Activated CD4-positive, alpha-beta T cell treated with anti-CD3 and anti-CD28 coated beads for 4 hours (primary cell): ENCODE results near the gene SDK1.

ENCODE experiments used
- DNase-seq, 2 donors: peaks; one replicate each; pipeline ENCODE4 v3.0.0-alpha.2; 2020

The SDK1 gene

GRCh38 chr7:3469641-3470040 is 168.6 kb downstream of the SDK1 start:
- DNase-seq, result no peak

GRCh38 chr7:3480197-3480596 is 179.1 kb downstream of the SDK1 start:
- DNase-seq, result no peak

GRCh38 chr7:3481435-3481834 is 180.4 kb downstream of the SDK1 start:
- no peak for DNase-seq

- DNase-seq, result no peak
Observed at GRCh38 chr7:3482147-3482921, 181.3 kb downstream of the SDK1 start.

GRCh38 chr7:3486841-3487240 is 185.8 kb downstream of the SDK1 start:
- no peak for DNase-seq

GRCh38 chr7:3488829-3489228 is 187.8 kb downstream of the SDK1 start:
- DNase-seq, result no peak

GRCh38 chr7:3493499-3493898 is 192.4 kb downstream of the SDK1 start:
- DNase-seq, result no peak

- no peak for DNase-seq
Observed at GRCh38 chr7:3494947-3495346, 193.9 kb downstream of the SDK1 start.

DNA sequence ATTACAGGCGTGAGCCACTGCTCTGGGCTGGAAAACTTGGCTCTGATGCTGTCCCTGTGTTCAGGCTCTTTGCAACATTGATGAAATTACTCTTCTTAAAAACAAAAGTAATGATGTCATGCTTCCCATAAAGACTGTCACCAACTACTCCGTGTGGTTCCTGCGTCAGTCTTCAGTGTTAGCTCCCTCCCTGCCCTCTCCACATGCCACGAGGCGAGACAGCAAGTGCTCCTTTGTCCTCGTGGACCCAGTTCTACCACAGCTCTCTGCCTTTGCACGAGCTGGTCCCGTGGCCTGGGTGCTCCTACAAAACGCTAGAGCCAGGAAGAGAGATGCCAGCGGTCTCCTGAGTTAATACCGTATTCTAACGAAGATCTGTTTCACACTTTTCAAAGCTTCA is 194.5 kb downstream of the SDK1 start:
- DNase-seq, result no peak

GRCh38 chr7:3495954-3496353 is 194.9 kb downstream of the SDK1 start:
- DNase-seq, result no peak

DNA sequence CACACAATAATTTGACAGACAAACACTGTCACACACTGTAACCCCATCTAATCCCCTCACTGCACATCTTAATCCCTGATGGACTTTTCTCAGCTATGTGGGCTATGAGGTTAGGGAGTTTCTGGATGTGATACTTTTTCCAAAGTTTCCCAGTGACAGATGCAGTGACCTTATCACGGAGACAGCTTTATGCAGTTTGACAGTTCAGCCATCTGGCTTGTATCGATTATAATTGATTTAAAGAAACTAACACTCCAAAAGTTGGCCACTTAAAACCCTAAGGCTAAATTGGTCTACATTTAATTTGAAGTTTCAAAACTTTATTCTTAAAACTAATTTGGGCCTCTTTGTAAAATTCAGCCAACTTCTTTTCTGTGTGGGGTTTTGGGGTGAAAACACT is 196.7 kb downstream of the SDK1 start:
- no peak for DNase-seq

GRCh38 chr7:3501671-3502070 is 200.6 kb downstream of the SDK1 start:
- no peak for DNase-seq

DNA sequence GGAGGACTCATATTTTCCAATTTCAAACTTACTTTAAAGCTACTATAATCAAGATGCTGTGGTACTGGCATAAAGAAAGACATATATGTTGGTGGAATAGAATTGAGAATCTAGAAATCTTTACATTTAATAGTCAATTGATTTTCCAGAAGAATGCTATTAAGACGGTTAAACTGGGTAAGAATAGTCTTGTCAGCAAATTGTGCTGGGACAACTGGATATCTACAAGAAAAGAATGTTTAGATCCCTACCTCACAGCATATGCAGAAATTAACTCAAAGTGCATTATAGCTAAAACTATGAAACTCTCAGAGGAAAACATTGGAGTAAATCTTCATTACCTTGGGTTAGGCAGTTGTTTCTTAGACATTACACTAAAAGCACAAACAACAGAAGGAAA is 203.3 kb downstream of the SDK1 start:
- no peak for DNase-seq

- no peak for DNase-seq
Observed at GRCh38 chr7:3510101-3511020, 209.3 kb downstream of the SDK1 start.

- no peak for DNase-seq
Observed at GRCh38 chr7:3517344-3517743, 216.3 kb downstream of the SDK1 start.

GRCh38 chr7:3518546-3518945 is 217.5 kb downstream of the SDK1 start:
- DNase-seq, result no peak

GRCh38 chr7:3520206-3520605 is 219.2 kb downstream of the SDK1 start:
- DNase-seq, result no peak

GRCh38 chr7:3527496-3528124 is 226.6 kb downstream of the SDK1 start:
- no peak for DNase-seq

DNA sequence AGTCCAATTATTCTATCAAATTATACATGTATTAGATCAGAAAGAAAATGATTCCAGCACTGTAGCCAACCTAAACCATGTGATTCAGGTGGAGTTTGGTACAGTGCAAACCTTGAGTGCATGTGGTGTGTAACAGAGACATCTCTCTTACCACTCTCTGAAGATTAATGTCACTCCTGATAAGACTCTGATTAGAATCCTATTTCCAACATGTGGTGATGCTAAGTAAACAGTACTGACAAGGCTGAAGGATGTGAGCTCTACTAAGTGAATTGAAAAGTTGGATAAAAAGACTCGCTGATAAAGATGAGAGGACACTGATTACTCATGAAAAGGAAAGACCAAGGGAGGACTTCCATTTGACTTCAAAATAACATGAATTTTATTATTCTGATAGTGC is 232.0 kb downstream of the SDK1 start:
- DNase-seq, result no peak

DNA sequence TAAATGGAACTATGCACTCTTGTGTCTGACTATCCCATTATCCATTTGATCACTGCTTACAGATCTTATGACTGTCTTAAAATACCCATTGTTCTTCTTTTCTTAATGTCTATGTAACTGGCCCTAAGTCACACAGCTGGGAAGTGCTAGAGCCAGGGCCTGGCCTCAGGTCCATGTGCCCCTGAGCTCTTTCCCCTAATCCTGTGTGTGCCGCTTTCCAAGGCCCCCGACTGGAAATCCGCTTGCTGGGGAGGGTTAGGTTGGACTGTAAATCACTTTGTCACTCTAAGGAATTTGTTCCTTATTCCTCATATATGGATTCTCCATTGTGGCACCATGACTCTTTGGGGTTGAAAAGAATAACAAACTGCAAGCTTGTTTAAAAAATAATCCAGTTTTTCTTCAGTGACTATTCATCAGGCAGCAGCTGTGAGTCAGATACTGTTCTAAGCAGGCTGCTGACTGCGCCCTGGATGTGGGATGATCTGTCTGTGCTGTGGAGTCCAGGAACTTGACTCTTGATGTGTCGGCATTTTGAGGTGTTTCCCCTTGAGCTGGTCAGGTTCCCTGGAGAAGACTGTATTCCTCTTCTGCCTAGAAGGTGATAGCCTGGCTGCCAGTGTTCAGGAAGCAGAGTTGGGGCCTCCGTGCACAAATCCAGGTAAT is 236.3 kb downstream of the SDK1 start:
- DNase-seq, result no peak

DNA sequence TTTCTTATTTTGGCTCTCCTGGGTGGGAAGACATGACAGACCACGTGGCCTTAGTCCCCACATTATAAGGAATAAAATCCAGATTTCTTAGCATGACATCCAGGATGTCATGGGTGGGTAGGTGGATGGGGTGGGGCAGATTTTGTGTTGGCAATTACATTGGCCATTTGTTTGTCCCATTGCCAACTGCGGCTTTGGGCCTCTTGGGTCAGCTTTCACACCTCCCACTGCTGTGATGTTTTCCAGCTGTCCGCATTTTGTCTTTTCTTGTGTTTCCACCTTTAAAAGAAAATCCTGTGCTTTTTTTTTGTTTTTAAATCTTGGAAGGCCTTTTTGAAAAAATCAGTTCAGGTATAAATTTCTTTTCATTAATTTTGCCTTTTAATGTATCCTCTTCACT is 237.0 kb downstream of the SDK1 start:
- no peak for DNase-seq

GRCh38 chr7:3540456-3541220 is 239.6 kb downstream of the SDK1 start:
- DNase-seq, result no peak
